Measurements from ENCODE around the gene GPR146.

GRCh38 chr7:1085266-1085665, 40.9 kb downstream of the GPR146 start:
- no peak for TF ChIP-seq CTCF (conservative IDR thresholded peaks at IDR 0.05; ENCODE audit: low read depth, low read length)
- no peak for TF ChIP-seq USF2 (IDR thresholded peaks at IDR 0.05; ENCODE audit: low read depth, low read length)
- no peak for TF ChIP-seq MAFK (IDR thresholded peaks at IDR 0.05; ENCODE audit: low read depth, low read length)
- no peak for TF ChIP-seq NFE2L2 (IDR thresholded peaks at IDR 0.05; ENCODE audit: low read depth, low read length)
- no peak for TF ChIP-seq BHLHE40 (IDR thresholded peaks at IDR 0.05; ENCODE audit: low read depth, low read length)
- TF ChIP-seq POLR2A (IDR thresholded peaks at IDR 0.05; ENCODE audit: low read depth, low read length): no peak
